Testis (tissue), 3 donors: ENCODE data around the gene CDIPT. TPM values are rescaled to one million over a fixed set of nuclear protein-coding genes. Genes with fewer than 3 reads are reported as not detected.

Experiments used
- DNase-seq: peaks from one replicate; pipeline ENCODE4 v3.0.0-alpha.2; 2019
- H3K27ac ChIP-seq, 2 donors: fragments of 200-600 bp; sonication (generic); one replicate each; pipeline ENCODE4 v1.5.1; 2019
- H3K27me3 ChIP-seq: fragments of 200-600 bp; sonication (generic); one replicate; pipeline ENCODE4 v1.5.1; 2019
- H3K36me3 ChIP-seq: fragments of 200-600 bp; sonication (generic); one replicate; pipeline ENCODE4 v1.5.1; 2017; ENCODE audit warnings: low read depth; ENCODE audit errors: missing control alignments
- H3K4me1 ChIP-seq: fragments of 200-600 bp; sonication (generic); one replicate; pipeline ENCODE4 v1.5.1; 2019
- H3K4me3 ChIP-seq, 2 donors: fragments of 200-600 bp; sonication (generic); one replicate each; pipeline ENCODE4 v1.5.1; 2017 to 2019
- H3K9me3 ChIP-seq: fragments of 200-600 bp; sonication (generic); one replicate; pipeline ENCODE4 v1.5.1; 2017
- POLR2A ChIP-seq: fragments of 450-650 bp; IDR thresholded peaks from one replicate; pipeline ENCODE4 v1.6.1; 2017; ENCODE audit warnings: antibody characterized with exemption, mild to moderate bottlenecking, moderate library complexity
- WGBS, 2 donors: methylation state at CpG; one replicate each; pipeline ENCODE4 v1.1.5; 2018; 5-methylcytosine and 5-hydroxymethylcytosine counted together
- intact Hi-C: fragments of 100-400 bp; cut with DNase I; formaldehyde crosslinking; loops from one replicate; pipeline ENCODE4 v1.15.1; 2023; ENCODE audit warnings: low total_unique reads
- polyA plus RNA-seq: library from polyadenylated mRNA; stranded (reverse); fragments of 350-450 nt; fragmentation: Illumina TruSeq; extraction: RNeasy Lipid Tissue Mini Kit (QIAGEN cat#74804); gene quantifications from one replicate; pipeline ENCODE4 v1.2.3, GENCODE V29; 2014; ENCODE audit warnings: low read depth, low replicate concordance; ENCODE audit not compliant: insufficient read depth
- total RNA-seq, 2 donors: library from RNA; depleted of rRNA; stranded (reverse); fragments of >200 nt; gene quantifications; one replicate each; pipeline ENCODE4 v1.2.3, GENCODE V29; 2016
- TF ChIP-seq, protein P1 (sequence below), 3 experiments: fragments of 450-650 bp in 2 of 3; fragments of 200-600 bp in 1 of 3; sonication (generic) in 1 of 3; IDR thresholded peaks; one replicate each; pipeline ENCODE4 v1.5.1; 2016 to 2019; ENCODE audit warnings: antibody characterized with exemption in 3 of 3, mild to moderate bottlenecking in 2 of 3, moderate library complexity in 1 of 3

The CDIPT gene
- total and polyA plus RNA-seq, 3 donors from 2014 or later, result 68.7 to 100 (median 90.3) TPM

DNA sequence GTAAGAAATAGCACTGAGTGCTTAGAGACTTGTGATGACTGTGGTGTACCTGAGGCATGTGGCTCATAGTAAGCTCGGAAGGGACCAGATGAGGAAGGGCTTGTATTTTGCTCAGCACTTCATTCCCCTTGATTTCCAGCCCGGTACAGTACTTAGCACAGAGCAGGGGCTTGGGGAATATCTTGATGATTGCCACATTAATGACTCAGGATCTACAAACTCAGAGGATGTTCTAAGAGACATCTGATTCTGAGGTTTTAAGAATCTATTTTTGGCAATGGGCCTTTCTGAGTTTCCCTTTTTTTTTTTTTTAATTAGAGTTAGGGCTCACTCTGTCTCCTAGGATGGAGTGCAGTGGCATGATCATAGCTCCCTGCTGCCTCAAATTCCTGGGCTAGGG, 46.4 kb upstream of the CDIPT start:
- no peak for TF ChIP-seq POLR2A
- TF ChIP-seq, protein P1, sequence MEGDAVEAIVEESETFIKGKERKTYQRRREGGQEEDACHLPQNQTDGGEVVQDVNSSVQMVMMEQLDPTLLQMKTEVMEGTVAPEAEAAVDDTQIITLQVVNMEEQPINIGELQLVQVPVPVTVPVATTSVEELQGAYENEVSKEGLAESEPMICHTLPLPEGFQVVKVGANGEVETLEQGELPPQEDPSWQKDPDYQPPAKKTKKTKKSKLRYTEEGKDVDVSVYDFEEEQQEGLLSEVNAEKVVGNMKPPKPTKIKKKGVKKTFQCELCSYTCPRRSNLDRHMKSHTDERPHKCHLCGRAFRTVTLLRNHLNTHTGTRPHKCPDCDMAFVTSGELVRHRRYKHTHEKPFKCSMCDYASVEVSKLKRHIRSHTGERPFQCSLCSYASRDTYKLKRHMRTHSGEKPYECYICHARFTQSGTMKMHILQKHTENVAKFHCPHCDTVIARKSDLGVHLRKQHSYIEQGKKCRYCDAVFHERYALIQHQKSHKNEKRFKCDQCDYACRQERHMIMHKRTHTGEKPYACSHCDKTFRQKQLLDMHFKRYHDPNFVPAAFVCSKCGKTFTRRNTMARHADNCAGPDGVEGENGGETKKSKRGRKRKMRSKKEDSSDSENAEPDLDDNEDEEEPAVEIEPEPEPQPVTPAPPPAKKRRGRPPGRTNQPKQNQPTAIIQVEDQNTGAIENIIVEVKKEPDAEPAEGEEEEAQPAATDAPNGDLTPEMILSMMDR (IDR thresholded peaks at IDR 0.05), result no peak
- Histone ChIP-seq H3K36me3 (no peaks in the 10 kb centered on the region), H3K4me3 (no peak overlapping the region), H3K27me3 (no peaks in the 10 kb centered on the region), H3K9me3 (no peaks in the 10 kb centered on the region), H3K4me1 (no peaks in the 10 kb centered on the region), H3K27ac (no peak overlapping the region)
- DNase-seq, result no peak
- intact Hi-C loops, result no loop called here
- 66 to 80% methylated on average over 2 of the region's 2 CpGs for WGBS, 2 donors

DNA sequence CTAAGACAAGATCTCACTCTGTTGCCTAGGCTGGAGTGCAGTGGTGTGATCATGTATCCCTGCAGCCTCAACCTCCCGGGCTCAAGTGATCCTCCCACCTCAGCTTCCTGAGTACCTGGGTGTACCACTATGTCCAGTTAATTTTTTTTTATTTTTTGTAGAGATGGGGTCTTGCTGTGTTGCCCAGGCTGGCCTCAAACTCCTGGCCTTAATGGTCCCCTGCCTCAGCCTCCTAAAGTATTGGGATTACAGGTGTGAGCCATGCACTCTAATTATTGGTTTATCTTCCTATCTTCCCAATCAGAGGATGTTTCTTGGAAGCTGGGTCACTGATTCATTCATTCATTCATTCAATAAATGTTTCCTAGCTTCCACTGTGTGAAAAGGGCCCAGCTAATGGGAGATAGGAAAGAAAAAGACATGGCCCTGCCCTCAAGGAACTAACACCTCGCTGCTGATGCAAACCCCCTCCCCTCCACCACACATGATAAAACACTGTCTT, 45.7 kb upstream of the CDIPT start:
- intact Hi-C loops, result no loop called here
- Histone ChIP-seq H3K36me3 (no peaks in the 10 kb centered on the region), H3K27me3 (no peaks in the 10 kb centered on the region), H3K4me3 (no peak overlapping the region), H3K4me1 (no peaks in the 10 kb centered on the region), H3K9me3 (no peaks in the 10 kb centered on the region), H3K27ac (no peak overlapping the region)
- DNase-seq, result no peak
- 77 to 92% methylated on average over 2 of the region's 2 CpGs for WGBS, 2 donors
- TF ChIP-seq POLR2A, result no peak
- TF ChIP-seq, protein P1 (IDR thresholded peaks at IDR 0.05), result no peak

DNA sequence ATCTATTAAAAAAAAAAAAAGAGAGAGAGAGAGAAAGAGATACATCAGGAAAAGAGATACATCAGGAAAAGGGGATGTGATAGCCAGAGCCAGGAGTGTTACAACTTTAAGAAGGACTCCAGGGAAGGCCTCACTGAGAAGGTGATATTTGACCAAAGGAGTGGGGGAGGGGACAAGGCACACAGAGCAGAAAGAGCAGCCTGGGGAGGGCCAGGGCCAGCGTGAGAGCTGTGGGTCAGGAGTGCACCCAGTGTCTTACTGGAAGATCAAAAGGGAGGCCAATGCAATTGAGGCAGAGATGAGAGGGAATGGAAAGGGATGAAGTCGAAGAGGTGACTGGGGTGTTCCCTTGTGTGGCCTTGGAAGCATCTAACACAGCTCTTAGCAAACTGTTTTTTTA, 44.9 kb upstream of the CDIPT start:
- Histone ChIP-seq H3K9me3 (no peaks in the 10 kb centered on the region), H3K4me3 (no peak overlapping the region), H3K36me3 (no peaks in the 10 kb centered on the region), H3K4me1 (no peaks in the 10 kb centered on the region), H3K27ac (no peak overlapping the region), H3K27me3 (no peaks in the 10 kb centered on the region)
- intact Hi-C loops, result no loop called here
- TF ChIP-seq, protein P1 (IDR thresholded peaks at IDR 0.05), result no peak
- no peak for TF ChIP-seq POLR2A
- WGBS, 2 donors, result 74 to 79% methylated on average over 2 of the region's 2 CpGs
- no peak for DNase-seq

DNA sequence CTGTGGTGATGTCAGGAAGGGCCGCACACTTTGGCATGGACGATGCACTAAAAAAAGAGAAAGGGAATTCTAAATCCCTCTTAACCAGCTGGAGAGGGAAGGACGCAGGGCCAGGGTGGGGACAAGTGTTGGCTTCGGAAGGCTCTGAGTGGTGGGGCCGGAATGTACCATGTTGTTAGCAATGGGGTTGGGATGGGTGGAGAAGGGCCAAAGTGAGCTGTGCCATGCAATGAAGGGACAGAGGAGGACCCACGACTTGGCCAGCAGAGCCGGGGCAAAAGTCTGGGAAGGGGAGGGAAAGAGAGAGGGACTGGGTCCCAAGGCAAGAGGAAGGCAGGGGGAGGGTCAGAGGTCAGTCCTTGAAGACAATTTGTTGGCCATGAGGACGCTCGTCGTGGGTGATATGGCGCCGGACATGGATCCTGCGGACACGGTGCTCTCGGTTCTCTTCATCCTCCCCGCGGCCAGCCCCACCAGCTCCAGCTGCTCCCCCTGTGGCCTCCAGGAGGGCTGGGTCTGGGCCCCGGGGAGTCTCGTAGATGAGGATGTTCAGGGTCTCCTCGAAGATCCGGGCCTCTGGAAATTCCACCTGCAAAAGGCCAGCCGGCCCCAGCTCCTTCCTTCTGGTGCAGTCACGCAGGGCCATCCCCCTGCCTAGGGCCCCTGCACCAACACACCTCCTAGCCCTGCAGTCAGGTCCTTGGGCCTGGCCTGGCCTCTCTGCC, 43.7 kb upstream of the CDIPT start:
- Histone ChIP-seq H3K36me3 (no peaks in the 10 kb centered on the region), H3K4me3 (no peak overlapping the region), H3K4me1 (no peaks in the 10 kb centered on the region), H3K27me3 (no peaks in the 10 kb centered on the region), H3K27ac (no peak overlapping the region), H3K9me3 (no peaks in the 10 kb centered on the region)
- intact Hi-C loops, result no loop called here
- DNase-seq, result no peak
- TF ChIP-seq, protein P1 (IDR thresholded peaks at IDR 0.05), result no peak
- TF ChIP-seq POLR2A, result no peak
- WGBS, 2 donors, result 81 to 82% methylated on average over 21 to 23 of the region's 23 CpGs

DNA sequence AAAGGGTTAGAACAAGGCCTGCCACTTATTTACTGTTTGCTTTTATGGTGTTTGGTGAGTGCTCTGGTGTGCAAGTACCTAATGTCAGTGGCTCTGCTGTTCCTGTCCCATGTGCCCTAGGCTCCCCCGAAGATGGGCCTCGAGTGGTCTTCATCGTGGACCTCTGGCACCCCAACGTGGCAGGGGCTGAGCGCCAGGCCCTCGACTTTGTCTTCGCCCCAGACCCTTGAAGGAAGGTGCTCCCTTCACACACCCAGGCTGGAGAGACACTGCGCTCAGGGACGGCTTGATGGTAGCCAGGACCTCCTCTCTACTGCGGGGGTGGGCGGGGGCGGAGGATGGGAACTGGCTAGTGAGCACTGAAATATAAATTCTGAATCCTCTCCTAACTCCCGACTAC, 42.6 kb upstream of the CDIPT start:
- DNase-seq, result no peak
- H3K27me3 ChIP-seq, result no peaks in the 10 kb centered on the region
- TF ChIP-seq POLR2A, result no peak
- TF ChIP-seq, protein P1 (IDR thresholded peaks at IDR 0.05), result no peak
- no peak overlapping the region for H3K4me3 ChIP-seq
- H3K9me3 ChIP-seq, result no peaks in the 10 kb centered on the region
- H3K27ac ChIP-seq, result no peak overlapping the region
- intact Hi-C loops, result no loop called here
- H3K4me1 ChIP-seq, result no peaks in the 10 kb centered on the region
- H3K36me3 ChIP-seq, result no peaks in the 10 kb centered on the region
- WGBS, 2 donors, result 87 to 88% methylated on average over 13 of the region's 13 CpGs
